HG03558 (cell line): ENCODE measurements around the gene CDKN2C.
A peak's percentile ranks its signal among the peaks of the same experiment; 100 is the strongest.

ENCODE experiments used
- ATAC-seq: cut with Tn5 transposase; IDR thresholded peaks from one replicate; pipeline ENCODE4 v1.9.1; 2021; ENCODE audit warnings: moderate number of reproducible peaks; ENCODE audit not compliant: unreplicated experiment; ENCODE audit errors: extremely low read depth

CDKN2C gene

GRCh38 chr1:50959913-50960844, 9.9 kb upstream of the CDKN2C start, which contains the start of gene FAF1:
FAF1 (minus strand) TSS chr1:50960267; CDS start chr1:50959811, 456 bp downstream.
- ATAC-seq, result peak; percentile 73

DNA sequence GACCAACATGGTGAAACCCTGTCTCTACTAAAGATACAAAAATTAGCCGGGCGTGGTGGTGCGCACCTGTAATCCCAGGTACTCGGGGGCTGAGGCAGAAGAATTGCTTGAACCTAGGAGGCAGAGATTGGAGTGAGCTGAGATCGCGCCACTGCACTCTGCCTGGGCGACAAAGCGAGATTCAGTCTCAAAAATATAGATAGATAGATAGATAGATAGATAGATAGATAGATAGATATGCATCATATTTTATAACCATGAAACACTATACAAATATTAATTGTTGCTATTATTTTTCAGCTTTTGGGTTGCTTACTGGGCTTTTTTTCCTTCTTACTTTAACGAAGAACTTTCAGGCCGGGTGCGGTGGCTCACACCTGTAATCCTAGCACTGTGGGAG, 5.2 kb upstream of the CDKN2C start:
- no peak for ATAC-seq

DNA sequence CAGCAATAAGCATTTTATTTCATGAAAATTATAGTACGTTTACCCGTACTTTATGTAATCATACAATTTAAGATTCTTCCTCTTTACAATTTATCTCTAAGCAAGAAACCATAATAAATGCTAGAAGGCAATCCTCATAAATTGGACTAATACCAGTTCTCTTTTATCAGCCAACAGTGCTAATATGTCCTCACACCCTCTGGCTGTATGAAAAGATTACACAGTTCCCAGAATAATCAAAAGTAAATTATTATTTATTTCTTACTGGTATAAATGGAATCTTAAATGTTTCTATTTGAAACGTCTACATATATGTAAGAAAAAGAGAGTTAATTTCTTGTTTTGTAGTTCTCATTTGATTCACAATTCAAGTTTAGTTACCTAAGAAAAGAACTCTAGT, 3.1 kb upstream of the CDKN2C start:
- no peak for ATAC-seq

GRCh38 chr1:50967416-50968157, 2.5 kb upstream of the CDKN2C start:
- ATAC-seq, result no peak

DNA sequence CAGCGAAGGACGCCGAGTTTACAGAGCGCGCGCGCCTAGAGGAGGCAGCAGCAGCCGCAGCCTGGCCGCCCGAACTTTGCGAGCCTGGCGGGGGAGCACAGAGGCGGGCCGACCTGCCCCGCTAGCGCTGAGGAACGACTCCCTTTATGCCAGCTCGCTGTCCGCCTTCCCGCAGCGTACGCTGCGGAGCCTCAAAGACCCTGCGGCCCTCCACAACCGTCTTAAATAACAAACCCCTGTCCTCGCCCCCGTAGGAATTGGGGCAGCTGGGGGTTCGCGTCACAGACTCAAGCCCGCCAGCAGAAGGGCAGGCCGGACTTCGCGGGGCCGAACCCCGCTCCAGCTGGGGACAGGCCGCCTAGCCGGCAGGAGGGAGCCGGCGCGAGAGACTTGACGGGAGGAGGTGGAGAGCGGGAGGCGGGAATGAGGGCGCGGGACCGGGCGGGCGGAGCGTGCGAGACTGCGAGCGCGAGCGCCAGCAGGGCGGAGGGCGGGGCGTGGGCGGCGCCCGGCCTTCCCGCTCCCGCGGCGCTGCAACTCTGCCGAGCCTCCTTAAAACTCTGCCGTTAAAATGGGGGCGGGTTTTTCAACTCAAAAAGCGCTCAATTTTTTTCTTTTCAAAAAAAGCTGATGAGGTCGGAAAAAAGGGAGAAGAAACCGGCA, 1.8 kb upstream of the CDKN2C start:
- ATAC-seq, result peak; percentile 34

DNA sequence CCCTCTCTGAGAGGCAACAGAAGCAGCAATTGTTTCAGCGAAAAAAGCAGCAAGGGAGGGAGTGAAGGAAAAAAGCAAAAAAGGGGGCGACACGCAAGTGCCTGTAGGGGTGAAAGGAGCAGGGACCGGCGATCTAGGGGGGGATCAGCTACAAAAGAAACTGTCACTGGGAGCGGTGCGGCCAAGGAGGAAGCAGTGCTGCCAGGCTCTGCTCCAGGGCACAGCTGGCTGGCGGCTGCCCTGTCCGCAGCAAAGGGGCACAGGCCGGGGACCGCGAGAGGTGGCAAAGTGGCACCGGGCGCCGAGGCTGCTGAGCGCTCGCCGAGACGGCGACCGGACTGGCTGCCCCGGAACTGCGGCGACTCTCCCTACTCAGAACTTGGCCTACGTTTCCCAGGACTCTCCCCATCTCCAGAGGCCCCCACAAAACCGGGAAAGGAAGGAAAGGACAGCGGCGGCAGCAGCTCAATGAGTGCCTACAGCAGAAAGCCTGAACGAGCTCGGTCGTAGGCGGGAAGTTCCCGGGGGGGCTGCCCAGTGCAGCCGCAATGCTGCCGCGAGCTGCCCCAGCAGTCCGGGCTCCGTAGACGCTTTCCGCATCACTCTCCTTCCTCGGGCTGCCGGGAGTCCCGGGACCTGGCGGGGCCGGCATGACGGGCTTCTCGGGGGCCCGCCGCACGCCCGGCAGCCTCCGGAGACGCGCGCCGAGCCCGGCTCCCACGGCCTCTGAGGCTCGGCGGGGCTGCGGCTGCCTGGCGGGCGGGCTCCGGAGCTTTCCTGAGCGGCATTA, 1.0 kb upstream of the CDKN2C start:
- ATAC-seq, result no peak

DNA sequence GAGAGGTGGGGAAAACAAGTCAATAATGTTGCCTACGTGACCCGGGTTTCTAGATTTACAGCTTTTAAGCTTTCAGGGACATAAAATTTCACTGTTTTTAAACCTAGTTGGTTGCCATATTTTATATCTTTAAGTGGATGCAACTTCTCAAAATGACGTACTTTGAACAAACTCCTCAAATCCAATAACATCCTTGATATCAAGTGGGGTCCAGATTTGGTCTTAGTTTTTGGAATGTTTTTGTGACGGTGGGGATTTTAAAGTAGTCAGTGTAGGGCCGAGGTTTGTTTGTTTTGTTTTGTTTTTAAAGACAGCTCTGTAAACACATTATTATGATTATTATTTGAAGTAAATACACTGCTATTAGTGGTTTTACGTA, 453 bp downstream of the CDKN2C start:
- ATAC-seq, result no peak

DNA sequence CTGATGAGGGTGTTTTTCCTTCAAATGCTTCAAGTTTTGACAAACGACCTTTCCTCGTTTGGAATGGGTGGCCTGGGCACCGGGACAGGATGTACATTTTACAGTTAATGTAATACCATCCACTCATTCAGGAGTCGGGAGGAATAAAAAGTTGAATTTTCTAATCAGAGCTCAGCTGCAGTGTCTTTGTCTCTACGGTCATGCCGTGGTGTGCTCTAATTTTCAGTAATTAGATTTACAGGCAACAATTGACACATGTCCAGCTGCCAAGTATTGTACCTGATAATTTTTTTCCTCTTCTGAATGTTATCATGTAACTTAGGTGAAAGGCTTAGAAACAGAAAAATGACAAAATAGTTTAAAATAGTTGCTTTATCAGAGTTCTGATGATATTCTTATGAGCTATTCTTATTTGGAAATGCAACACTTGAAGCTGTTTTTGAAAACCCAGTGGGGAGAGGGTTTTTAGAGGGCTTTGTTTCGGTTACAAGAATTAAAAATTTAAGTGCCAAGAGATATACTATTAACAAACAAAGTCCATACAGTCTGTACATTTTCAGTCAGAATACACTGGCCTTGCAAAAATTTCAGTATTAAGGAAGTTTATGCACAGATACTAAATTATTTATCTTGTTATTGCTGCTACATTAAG, 1.0 kb downstream of the CDKN2C start:
- ATAC-seq, result no peak

- no peak for ATAC-seq
These were observed 1.8 kb downstream of the CDKN2C start for GRCh38 chr1:50971748-50972305.

GRCh38 chr1:50972766-50973165, 2.7 kb downstream of the CDKN2C start:
- ATAC-seq, result no peak

GRCh38 chr1:50973255-50973654, 3.2 kb downstream of the CDKN2C start:
- ATAC-seq, result no peak

DNA sequence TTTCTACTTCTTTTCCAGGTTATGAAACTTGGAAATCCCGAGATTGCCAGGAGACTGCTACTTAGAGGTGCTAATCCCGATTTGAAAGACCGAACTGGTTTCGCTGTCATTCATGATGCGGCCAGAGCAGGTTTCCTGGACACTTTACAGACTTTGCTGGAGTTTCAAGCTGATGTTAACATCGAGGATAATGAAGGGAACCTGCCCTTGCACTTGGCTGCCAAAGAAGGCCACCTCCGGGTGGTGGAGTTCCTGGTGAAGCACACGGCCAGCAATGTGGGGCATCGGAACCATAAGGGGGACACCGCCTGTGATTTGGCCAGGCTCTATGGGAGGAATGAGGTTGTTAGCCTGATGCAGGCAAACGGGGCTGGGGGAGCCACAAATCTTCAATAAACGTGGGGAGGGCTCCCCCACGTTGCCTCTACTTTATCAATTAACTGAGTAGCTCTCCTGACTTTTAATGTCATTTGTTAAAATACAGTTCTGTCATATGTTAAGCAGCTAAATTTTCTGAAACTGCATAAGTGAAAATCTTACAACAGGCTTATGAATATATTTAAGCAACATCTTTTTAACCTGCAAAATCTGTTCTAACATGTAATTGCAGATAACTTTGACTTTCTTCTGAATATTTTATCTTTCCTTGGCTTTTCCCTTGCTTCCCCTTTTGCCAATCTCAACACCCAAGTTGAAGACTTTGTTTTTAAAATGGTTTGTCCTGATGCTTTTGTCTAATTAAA, 4.0 kb downstream of the CDKN2C start:
- ATAC-seq, result no peak

DNA sequence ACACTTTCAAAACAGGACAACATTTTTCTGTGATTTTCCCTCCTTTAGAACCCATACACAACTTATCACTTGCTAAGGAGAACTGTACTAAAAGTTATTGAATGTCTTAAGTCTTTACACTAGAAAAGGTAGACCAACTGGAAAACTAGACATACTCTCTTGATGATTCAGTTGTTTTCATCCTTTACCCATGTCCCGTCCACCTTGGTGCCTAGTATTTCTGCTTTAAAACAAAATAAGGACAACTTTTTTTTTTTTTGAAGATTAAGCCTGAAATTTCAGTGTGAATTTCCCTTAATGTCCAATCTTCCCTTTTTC, 4.5 kb downstream of the CDKN2C start:
- ATAC-seq, result no peak

DNA sequence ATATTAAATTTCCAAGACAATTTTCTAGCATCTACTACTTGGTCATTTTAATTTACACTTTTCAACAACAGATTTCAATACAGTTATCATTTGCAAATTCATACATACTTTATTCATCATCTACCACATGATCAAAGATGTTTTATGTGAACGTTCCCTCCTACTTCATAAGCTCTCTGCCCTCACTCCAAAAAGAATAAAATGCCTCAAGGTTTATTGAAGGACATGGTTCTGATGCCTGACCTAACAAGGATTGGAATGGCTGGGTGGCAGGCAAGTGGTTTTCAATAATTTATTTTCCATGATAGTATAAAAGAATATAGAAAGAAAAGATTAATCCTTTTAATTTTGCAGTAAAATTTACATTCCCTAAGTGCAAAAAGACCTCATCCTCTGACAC, 5.4 kb downstream of the CDKN2C start:
- ATAC-seq, result no peak

DNA sequence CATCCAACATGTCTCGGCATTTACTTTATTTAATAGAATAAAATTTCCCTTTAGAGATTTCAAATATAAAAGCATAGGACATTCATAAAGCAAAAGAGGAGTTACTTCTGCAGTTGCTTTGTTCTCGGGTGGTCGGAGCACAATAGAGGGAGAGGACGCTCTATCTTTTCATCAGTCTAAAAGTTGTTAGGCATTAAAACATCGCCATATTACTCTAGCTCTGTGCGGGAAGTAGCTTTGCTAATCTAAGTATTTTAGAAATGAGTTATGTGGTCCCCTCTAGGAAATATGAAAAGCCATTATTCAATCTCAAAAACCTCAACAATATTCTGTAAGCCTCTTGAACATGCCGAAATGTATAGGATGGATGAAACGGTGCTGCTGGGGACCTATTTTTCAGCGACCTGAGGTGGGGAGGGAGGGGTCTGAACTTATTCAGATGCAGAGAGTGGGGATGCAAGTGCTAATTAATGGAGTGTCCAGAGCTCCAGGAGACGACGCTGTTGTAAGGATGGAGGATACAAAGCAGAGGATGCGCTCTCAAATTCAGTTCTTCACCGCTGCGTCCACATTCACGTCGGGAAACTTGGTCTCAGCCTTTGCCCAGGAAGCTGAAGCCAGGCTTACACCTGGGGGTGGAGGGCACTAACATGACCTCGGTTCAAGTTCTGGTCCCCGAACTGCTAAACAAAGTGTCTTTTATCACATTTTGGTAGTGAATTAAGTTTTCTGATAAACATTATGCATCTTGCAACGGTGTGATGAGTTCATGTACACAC, 6.3 kb downstream of the CDKN2C start:
- no peak for ATAC-seq

- ATAC-seq, result peak; percentile 44
These were observed 7.0 kb downstream of the CDKN2C start for GRCh38 chr1:50976890-50977574.

- no peak for ATAC-seq
These were observed 7.6 kb downstream of the CDKN2C start for GRCh38 chr1:50977575-50978143.
